Measurements from ENCODE around the gene AGPAT3.
A peak's percentile ranks its signal among the peaks of the same experiment; 100 is the strongest.

AGPAT3 gene

GRCh38 chr21:43972850-43973633, 108.0 kb downstream of the AGPAT3 start:
- peaks cover 19% of the 10 kb centered on the region for H3K36me3 Mint-ChIP-seq (ENCODE audit: low read depth)
- no peak overlapping the region for H3K4me3 Mint-ChIP-seq
- H3K9me3 Mint-ChIP-seq, result no peaks in the 10 kb centered on the region
- H3K27ac Mint-ChIP-seq, result no peak overlapping the region
- no peaks in the 10 kb centered on the region for H3K27me3 Mint-ChIP-seq
- peaks cover 11% of the 10 kb centered on the region for H3K4me1 Mint-ChIP-seq (ENCODE audit: low read depth)

- H3K27me3 Mint-ChIP-seq, result no peaks in the 10 kb centered on the region
- H3K4me3 Mint-ChIP-seq, result no peak overlapping the region
- peaks cover 11% of the 10 kb centered on the region for H3K4me1 Mint-ChIP-seq (ENCODE audit: low read depth)
- no peak overlapping the region for H3K27ac Mint-ChIP-seq
- no peaks in the 10 kb centered on the region for H3K9me3 Mint-ChIP-seq
- H3K36me3 Mint-ChIP-seq (ENCODE audit: low read depth), result peaks cover 19% of the 10 kb centered on the region
Observed at GRCh38 chr21:43973634-43973955, 108.6 kb downstream of the AGPAT3 start.

GRCh38 chr21:43974791-43975468, 109.9 kb downstream of the AGPAT3 start:
- H3K27ac Mint-ChIP-seq, result peak overlapping the region; percentile 77
- no peak overlapping the region for H3K4me3 Mint-ChIP-seq
- no peaks in the 10 kb centered on the region for H3K9me3 Mint-ChIP-seq
- H3K27me3 Mint-ChIP-seq, result no peaks in the 10 kb centered on the region
- H3K36me3 Mint-ChIP-seq (ENCODE audit: low read depth), result peaks cover 14% of the 10 kb centered on the region
- peaks cover 11% of the 10 kb centered on the region for H3K4me1 Mint-ChIP-seq (ENCODE audit: low read depth)

DNA sequence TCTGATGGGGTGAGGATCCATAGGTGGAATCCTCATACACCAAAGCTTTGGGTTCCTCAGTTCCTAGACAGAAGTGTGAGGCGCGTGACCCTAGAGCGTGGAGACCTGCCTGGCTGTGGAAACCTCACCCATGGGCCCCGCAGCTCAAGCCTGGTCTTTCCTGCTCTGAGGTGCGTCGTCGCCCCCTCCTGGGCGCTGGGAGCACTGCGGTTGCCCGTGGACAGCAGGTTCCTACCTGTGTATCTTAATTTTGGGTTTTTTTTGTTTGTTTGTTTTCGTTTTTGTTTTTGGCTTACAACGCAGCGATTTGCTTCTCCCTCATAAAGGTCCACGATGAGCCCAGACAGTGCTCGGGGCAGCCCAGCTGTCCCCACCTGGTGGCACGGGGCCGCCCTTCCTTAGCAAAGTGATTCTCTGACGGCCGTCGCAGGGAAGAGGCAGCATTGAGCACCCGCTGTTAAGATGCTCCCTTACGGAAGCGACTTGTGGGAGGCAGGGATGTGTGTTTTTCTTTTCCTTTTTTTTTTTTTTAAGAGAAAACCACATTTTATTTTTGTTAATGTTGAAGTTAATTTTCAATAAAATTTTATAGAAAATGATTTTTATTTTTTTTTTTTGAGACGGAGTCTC, 110.6 kb downstream of the AGPAT3 start:
- no peaks in the 10 kb centered on the region for H3K9me3 Mint-ChIP-seq
- H3K27ac Mint-ChIP-seq, result peak overlapping the region; percentile 77
- peaks cover 11% of the 10 kb centered on the region for H3K4me1 Mint-ChIP-seq (ENCODE audit: low read depth)
- H3K4me3 Mint-ChIP-seq, result no peak overlapping the region
- H3K27me3 Mint-ChIP-seq, result no peaks in the 10 kb centered on the region
- H3K36me3 Mint-ChIP-seq (ENCODE audit: low read depth), result peaks cover 8% of the 10 kb centered on the region

DNA sequence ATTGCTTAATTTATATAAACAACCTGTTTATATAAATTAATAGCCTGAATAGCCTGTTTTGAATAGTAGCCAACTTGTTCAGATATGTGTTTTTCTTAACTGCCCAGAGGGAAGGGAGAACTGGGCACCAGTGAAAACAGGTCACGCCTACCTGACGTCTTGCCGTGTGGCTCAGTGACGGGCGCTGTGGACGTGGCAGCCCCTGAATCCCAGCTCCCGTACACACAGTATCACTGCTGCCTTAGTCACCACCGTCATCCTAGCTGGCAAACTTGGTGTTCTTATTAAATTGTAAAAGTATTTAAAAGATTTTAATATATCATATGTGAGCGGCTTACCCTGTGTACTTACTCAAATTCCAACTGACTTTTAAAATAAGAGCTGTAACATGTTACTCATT, 111.6 kb downstream of the AGPAT3 start:
- no peak overlapping the region for H3K4me3 Mint-ChIP-seq
- H3K36me3 Mint-ChIP-seq (ENCODE audit: low read depth), result no peaks in the 10 kb centered on the region
- peaks cover 11% of the 10 kb centered on the region for H3K4me1 Mint-ChIP-seq (ENCODE audit: low read depth)
- no peaks in the 10 kb centered on the region for H3K27me3 Mint-ChIP-seq
- H3K27ac Mint-ChIP-seq, result no peak overlapping the region
- no peaks in the 10 kb centered on the region for H3K9me3 Mint-ChIP-seq

DNA sequence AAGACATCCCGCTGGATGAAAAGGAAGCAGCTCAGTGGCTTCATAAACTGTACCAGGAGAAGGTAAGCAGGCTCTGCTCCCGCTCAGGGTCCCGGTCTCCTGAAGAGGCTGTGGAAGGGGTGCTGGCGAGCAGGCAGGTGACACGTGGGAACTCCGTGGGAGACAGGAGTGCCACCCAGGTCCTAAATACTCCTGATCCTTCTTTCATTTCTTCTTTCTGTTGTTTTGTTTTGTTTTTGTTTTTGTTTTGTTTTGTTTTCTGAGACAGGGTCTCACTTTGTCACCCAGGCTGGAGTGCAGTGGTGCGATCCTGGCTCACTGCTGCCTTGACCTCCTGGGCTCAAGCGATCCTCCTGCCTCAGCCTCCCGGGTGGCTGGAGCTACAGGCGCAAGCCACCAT, 113.0 kb downstream of the AGPAT3 start:
- no peaks in the 10 kb centered on the region for H3K36me3 Mint-ChIP-seq (ENCODE audit: low read depth)

GRCh38 chr21:43979654-43980053, 114.6 kb downstream of the AGPAT3 start:
- no peaks in the 10 kb centered on the region for H3K27me3 Mint-ChIP-seq
- peak overlapping the region; percentile 63 for H3K27ac Mint-ChIP-seq
- H3K9me3 Mint-ChIP-seq, result no peaks in the 10 kb centered on the region
- no peak overlapping the region for H3K4me3 Mint-ChIP-seq
- no peaks in the 10 kb centered on the region for H3K36me3 Mint-ChIP-seq (ENCODE audit: low read depth)
- peaks cover 18% of the 10 kb centered on the region for H3K4me1 Mint-ChIP-seq (ENCODE audit: low read depth)

More for the DNA sequence above, 113.0 kb downstream of the AGPAT3 start:
- Mint-ChIP-seq H3K27me3 (no peaks in the 10 kb centered on the region), H3K4me3 (no peak overlapping the region), H3K9me3 (no peaks in the 10 kb centered on the region), H3K4me1 (ENCODE audit: low read depth) (peaks cover 14% of the 10 kb centered on the region), H3K27ac (no peak overlapping the region)

DNA sequence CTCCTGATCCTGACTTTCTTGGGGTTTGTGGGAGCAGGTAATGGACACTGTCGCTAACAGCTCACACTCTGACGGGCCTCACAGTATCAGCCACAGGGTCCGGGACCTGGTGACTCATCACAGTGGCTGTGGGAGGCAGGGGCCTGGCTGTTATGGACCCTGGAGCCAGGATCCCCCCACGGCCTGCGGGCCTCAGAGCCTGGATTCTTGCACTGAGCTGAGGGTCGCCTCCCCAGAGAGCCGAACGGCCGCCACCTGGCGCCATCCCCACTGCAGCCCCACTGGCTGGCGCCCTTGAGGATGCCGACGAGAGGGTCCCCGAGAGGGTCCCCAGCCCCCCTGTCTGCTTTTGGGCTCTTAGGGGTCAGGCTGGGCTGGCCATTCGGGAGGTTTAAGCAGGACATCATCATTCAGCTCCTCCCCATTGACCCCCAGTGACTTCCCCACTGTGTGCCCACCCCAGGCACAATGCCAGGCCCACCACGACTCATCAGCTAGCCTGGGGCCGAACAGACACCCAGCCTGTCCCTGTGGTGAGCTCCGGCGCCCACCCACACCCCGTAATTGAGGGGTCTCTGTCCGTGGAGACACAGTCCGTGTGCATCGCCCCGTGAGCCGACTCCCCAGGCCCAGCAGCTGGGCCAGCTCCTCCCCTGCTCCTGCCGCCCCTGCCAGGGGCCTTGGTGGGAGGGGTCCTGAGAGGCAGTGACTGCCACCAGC, 116.3 kb downstream of the AGPAT3 start:
- no peaks in the 10 kb centered on the region for H3K36me3 Mint-ChIP-seq (ENCODE audit: low read depth)

GRCh38 chr21:43981871-43982210, 116.8 kb downstream of the AGPAT3 start:
- no peak overlapping the region for H3K27ac Mint-ChIP-seq
- no peaks in the 10 kb centered on the region for H3K27me3 Mint-ChIP-seq
- H3K4me3 Mint-ChIP-seq, result no peak overlapping the region
- H3K9me3 Mint-ChIP-seq, result no peaks in the 10 kb centered on the region
- H3K4me1 Mint-ChIP-seq (ENCODE audit: low read depth), result peaks cover 21% of the 10 kb centered on the region
- no peaks in the 10 kb centered on the region for H3K36me3 Mint-ChIP-seq (ENCODE audit: low read depth)

More for the DNA sequence above, 116.3 kb downstream of the AGPAT3 start:
- H3K27ac Mint-ChIP-seq, result no peak overlapping the region
- peaks cover 21% of the 10 kb centered on the region for H3K4me1 Mint-ChIP-seq (ENCODE audit: low read depth)
- no peaks in the 10 kb centered on the region for H3K27me3 Mint-ChIP-seq
- no peaks in the 10 kb centered on the region for H3K9me3 Mint-ChIP-seq
- no peak overlapping the region for H3K4me3 Mint-ChIP-seq

DNA sequence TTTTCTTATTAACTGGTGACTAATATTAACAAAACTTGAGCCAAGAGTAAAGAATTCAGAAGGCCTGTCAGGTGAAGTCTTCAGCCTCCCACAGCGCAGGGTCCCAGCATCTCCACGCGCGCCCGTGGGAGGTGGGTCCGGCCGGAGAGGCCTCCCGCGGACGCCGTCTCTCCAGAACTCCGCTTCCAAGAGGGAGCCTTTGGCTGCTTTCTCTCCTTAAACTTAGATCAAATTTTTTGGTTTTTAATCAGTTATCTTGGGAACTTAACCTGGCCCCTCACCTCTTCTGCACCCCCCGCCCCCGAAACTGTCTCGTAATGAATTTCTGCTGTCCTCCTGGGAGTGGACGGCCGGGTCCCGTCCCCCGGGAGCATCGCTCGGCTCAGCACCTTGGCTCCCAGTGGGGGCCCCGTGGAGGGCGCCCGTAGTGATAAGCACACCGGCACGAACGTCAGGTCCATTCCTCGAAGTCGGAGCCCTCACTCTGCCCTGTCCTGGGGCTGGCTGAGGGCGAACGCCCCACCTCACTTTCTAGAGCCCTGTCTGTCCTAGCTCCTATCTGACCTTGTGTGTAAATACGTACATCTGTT, 117.6 kb downstream of the AGPAT3 start:
- no peak overlapping the region for H3K4me3 Mint-ChIP-seq
- no peaks in the 10 kb centered on the region for H3K36me3 Mint-ChIP-seq (ENCODE audit: low read depth)
- H3K27ac Mint-ChIP-seq, result peak overlapping the region; percentile 5
- peaks cover 21% of the 10 kb centered on the region for H3K4me1 Mint-ChIP-seq (ENCODE audit: low read depth)
- no peaks in the 10 kb centered on the region for H3K27me3 Mint-ChIP-seq
- H3K9me3 Mint-ChIP-seq, result no peaks in the 10 kb centered on the region

DNA sequence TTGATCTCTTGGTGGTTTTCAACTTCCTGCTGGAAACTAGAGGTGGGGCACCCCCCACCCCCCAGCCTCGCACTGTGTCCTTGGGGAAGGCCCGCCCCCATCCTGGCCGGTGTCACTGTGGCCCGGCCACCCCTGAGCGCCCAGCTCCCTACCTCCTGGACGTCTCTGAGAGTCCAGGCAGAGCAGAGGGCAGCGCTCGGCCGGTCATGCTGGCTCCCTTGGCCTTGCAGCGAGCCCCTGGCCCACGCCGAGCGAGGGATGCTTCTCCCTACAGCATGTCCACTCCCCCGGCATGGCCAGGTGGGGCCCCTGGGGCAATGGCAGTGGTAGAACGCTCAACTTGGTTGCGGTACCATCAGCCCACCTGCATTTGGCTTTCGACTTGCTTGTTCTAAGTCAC, 118.4 kb downstream of the AGPAT3 start:
- no peaks in the 10 kb centered on the region for H3K9me3 Mint-ChIP-seq
- H3K27ac Mint-ChIP-seq, result peak overlapping the region; percentile 5
- no peak overlapping the region for H3K4me3 Mint-ChIP-seq
- H3K4me1 Mint-ChIP-seq (ENCODE audit: low read depth), result peaks cover 21% of the 10 kb centered on the region
- no peaks in the 10 kb centered on the region for H3K27me3 Mint-ChIP-seq
- H3K36me3 Mint-ChIP-seq (ENCODE audit: low read depth), result no peaks in the 10 kb centered on the region

GRCh38 chr21:43983860-43984420, 118.9 kb downstream of the AGPAT3 start:
- no peak overlapping the region for H3K4me3 Mint-ChIP-seq
- H3K27ac Mint-ChIP-seq, result no peak overlapping the region
- H3K27me3 Mint-ChIP-seq, result no peaks in the 10 kb centered on the region
- peaks cover 21% of the 10 kb centered on the region for H3K4me1 Mint-ChIP-seq (ENCODE audit: low read depth)
- no peaks in the 10 kb centered on the region for H3K9me3 Mint-ChIP-seq
- H3K36me3 Mint-ChIP-seq (ENCODE audit: low read depth), result no peaks in the 10 kb centered on the region

DNA sequence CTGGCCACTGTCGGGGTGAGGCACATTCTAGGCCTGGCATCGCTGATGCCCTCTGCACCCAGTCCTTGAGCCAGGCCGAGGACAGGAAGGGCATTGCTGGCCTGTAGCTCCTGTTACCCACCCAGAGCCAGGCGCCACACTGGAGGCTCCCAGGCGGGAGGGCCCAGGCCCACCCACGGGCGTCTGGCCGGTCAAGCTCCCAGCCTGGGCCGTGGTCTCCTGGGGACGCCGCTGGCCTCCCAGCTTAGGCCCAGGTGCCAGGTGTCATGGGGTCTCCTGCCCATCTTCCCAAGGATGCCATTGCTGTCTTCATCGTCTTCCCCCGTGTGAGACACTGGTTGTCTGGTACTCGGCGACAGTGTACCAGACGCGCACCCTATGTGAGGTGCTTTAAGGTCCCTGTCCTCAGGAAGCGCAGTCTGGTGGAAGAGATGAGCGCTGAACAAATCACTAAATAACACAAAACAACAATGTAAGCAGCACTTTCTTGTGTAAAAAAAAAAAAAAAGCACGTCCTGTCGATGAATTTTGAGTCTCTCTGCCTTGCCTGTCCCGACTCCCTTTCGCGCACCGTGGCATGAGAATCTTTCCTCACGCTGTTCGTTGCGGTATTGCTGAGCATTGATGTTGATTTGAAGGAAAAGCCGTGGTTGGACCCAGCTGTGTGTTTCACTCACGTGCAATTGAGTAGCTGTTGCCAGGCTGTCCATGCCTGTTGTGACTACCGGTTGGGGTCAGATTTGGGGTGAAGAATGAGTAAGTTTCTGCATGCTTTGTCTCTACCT, 120.1 kb downstream of the AGPAT3 start:
- Mint-ChIP-seq H3K27ac (no peak overlapping the region), H3K4me3 (no peak overlapping the region), H3K27me3 (no peaks in the 10 kb centered on the region), H3K36me3 (ENCODE audit: low read depth) (no peaks in the 10 kb centered on the region), H3K4me1 (ENCODE audit: low read depth) (peaks cover 21% of the 10 kb centered on the region), H3K9me3 (no peaks in the 10 kb centered on the region)

GRCh38 chr21:43985690-43986251, 120.7 kb downstream of the AGPAT3 start:
- no peaks in the 10 kb centered on the region for H3K36me3 Mint-ChIP-seq (ENCODE audit: low read depth)
- H3K27me3 Mint-ChIP-seq, result no peaks in the 10 kb centered on the region
- H3K4me1 Mint-ChIP-seq (ENCODE audit: low read depth), result peaks cover 21% of the 10 kb centered on the region
- no peaks in the 10 kb centered on the region for H3K9me3 Mint-ChIP-seq
- no peak overlapping the region for H3K4me3 Mint-ChIP-seq
- no peak overlapping the region for H3K27ac Mint-ChIP-seq

Measured in stimulated activated naive CD8-positive, alpha-beta T cell treated with anti-CD3 and anti-CD28 coated beads, Interleukin-15, Interleukin-2, amounts not matched to agents 100 ng/mL and 50 ng/mL, for 24 hours (primary cell).